GM12891 (cell line): Measurements from ENCODE around the gene STRA6.

Experiments
- PAX5 ChIP-seq: IDR thresholded peaks from 2 replicates; pipeline ENCODE4 v1.6.1; 2011; ENCODE audit warnings: low read length, moderate library complexity, mild to moderate bottlenecking; ENCODE audit not compliant: insufficient read depth, severe bottlenecking
- POLR2A ChIP-seq: IDR thresholded peaks from 2 replicates; pipeline ENCODE4 v1.6.1; 2011; ENCODE audit warnings: low read depth, low read length, control low read depth
- POLR2AphosphoS5 ChIP-seq: IDR thresholded peaks from 2 replicates; pipeline ENCODE4 v1.6.1; 2011; ENCODE audit warnings: low read depth, low read length, control low read depth
- POU2F2 ChIP-seq: IDR thresholded peaks from 2 replicates; pipeline ENCODE4 v1.6.1; 2011; ENCODE audit warnings: low read depth, mild to moderate bottlenecking, control low read depth, low read length, moderate library complexity
- SPI1 ChIP-seq: IDR thresholded peaks from 2 replicates; pipeline ENCODE4 v1.6.1; 2011; ENCODE audit warnings: low read depth, low read length, control low read depth
- TAF1 ChIP-seq: IDR thresholded peaks from 2 replicates; pipeline ENCODE4 v1.6.1; 2011; ENCODE audit warnings: low read depth, low read length, control low read depth

DNA sequence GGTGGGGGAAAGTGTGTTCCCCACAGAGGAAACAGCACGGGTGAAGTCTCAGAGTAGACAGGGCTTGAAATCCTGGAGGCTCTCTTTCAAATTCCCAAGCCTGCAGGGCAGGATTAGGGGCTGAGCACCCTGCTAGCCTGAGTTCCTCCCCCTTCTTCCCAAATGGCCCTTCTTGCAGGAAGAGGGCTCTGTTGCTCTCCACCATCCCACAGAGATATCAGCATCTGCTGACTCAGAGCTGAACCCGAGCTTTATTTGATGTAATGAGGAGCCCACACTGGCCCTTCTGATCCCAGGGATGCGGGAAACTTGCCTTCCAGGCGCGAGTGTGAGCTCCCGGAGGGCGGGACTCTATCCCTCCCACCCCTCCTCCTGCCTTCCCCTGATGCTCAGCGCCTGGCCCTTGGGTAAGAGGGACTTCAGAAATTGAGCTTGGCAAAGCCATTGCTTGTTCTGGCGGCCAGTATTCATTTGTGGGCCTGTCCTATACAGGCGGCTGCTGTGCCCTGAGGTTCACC, 1.4 kb upstream of the STRA6 start:
- TF ChIP-seq TAF1 (no peak), POLR2A (no peak), POLR2AphosphoS5 (no peak), SPI1 (no peak), POU2F2 (no peak), PAX5 (no peak)
